Memory B cell (primary cell): ENCODE data around the gene TAS1R2.

ENCODE experiments used
- ATAC-seq: fragments of 150-1000 bp; cut with Tn5 transposase; 2 replicates; pipeline ENCODE4 v1.10.0; 2021; ENCODE audit warnings: low read depth, mild to moderate bottlenecking, moderate library complexity
- DNase-seq, 2 donors: peaks; one replicate each; pipeline ENCODE4 v3.0.0; 2022; ENCODE audit warnings: low spot score in 2 of 2
- H3K27ac Mint-ChIP-seq: one replicate; pipeline ENCODE4 v1.8.0; 2022; ENCODE audit warnings: mild to moderate bottlenecking, moderate library complexity, mixed read lengths
- H3K27me3 Mint-ChIP-seq: one replicate; pipeline ENCODE4 v1.8.0; 2022; ENCODE audit warnings: mixed read lengths
- H3K36me3 Mint-ChIP-seq: one replicate; pipeline ENCODE4 v1.8.0; 2022; ENCODE audit warnings: mild to moderate bottlenecking, mixed read lengths
- H3K4me1 Mint-ChIP-seq: one replicate; pipeline ENCODE4 v1.8.0; 2022; ENCODE audit warnings: mixed read lengths
- H3K4me3 Mint-ChIP-seq: one replicate; pipeline ENCODE4 v1.8.0; 2022; ENCODE audit warnings: mild to moderate bottlenecking, moderate library complexity, mixed read lengths
- H3K9me3 Mint-ChIP-seq: one replicate; pipeline ENCODE4 v1.8.0; 2022; ENCODE audit warnings: mixed read lengths

The TAS1R2 gene

GRCh38 chr1:18814874-18815531 lies 44.5 kb downstream of the TAS1R2 start:
- DNase-seq, result no peak
- Mint-ChIP-seq H3K36me3 (no peaks in the 10 kb centered on the region), H3K27me3 (peaks cover 27% of the 10 kb centered on the region), H3K9me3 (peaks cover 4% of the 10 kb centered on the region), H3K27ac (no peak overlapping the region), H3K4me3 (no peak overlapping the region), H3K4me1 (no peaks in the 10 kb centered on the region)
- no peak for ATAC-seq

DNA sequence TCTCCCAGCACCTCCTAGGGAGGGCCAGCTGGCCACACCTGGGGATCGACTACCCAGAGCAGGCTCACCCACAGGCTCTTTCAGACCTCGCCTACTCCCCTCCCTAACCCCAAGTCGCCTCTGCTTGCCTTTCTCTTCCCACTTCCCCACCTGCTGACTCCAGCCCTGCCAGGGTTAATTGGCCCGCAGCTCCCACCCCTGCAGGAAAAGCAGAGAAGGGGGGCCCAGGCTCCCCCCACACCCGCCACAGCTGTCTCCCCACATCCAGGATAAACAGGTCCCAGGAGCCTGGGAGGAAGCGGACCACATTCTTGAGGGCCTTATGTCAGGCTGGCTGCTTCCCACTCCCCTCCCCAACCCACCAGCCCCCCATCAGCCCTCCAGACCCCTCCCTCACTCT lies 45.0 kb downstream of the TAS1R2 start:
- no peaks in the 10 kb centered on the region for H3K4me1 Mint-ChIP-seq
- no peak overlapping the region for H3K4me3 Mint-ChIP-seq
- H3K9me3 Mint-ChIP-seq, result peaks cover 4% of the 10 kb centered on the region
- H3K36me3 Mint-ChIP-seq, result no peaks in the 10 kb centered on the region
- no peak for ATAC-seq
- no peak overlapping the region for H3K27ac Mint-ChIP-seq
- H3K27me3 Mint-ChIP-seq, result peaks cover 27% of the 10 kb centered on the region
- no peak for DNase-seq

DNA sequence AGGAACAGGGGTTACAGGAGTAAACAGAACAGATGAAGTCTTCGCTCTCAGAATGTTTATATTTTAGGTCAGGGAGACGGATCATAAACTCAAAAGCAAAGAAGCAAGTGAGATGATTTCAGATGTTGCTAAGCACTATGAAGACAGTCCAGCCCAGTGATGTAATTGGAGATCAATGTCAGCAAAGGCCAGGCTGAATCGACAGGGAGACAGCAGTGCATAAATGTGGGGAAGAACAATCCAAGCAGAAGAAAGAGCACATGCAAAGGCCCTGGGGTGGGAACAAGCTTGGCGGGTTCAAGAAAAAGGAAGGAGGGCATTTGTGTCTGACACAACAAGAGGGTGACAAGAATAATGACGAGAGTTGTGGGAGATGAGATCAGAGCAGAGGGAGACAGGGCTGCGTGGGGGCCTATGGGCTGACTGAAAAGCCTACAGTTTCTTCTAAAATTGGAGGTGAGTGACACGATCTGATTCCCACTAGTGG lies 47.0 kb downstream of the TAS1R2 start:
- ATAC-seq, result no peak
- no peaks in the 10 kb centered on the region for H3K4me1 Mint-ChIP-seq
- no peak for DNase-seq
- no peak overlapping the region for H3K27ac Mint-ChIP-seq
- peaks cover 4% of the 10 kb centered on the region for H3K9me3 Mint-ChIP-seq
- no peaks in the 10 kb centered on the region for H3K36me3 Mint-ChIP-seq
- H3K4me3 Mint-ChIP-seq, result no peak overlapping the region
- H3K27me3 Mint-ChIP-seq, result peaks cover 29% of the 10 kb centered on the region

DNA sequence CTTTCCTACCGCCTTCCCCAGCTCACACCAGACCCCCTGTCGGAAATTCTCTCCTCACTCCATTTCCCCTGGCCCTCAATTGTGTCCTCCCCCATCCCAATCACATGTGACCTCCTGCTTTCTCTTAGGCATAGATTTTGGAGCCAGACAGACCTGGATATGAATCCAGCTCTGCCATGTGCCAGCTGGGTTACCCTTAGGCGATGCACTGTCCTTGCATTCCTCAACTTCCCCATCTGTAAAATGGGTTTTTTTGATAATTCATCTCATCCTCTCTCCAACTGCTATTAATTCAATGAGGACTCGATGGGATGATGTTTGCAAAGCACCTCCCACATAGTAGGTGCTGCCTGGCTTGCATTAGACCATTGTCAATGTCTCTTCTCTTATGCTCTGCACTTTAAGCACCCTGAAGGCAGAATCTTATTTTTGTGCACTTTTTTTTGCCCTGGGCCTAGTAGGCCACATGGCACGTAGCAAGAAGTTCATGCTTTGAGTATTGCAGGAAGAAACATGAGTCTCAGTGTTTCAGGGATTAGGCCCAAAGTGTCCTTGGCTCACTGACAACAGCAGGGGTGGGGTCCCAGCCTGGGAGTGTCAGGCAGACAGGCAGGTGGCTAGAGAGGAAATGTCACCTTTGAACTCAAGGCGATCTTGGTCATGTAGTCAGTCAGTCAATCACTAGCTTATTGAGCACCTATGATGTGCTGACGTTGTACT lies 47.6 kb downstream of the TAS1R2 start:
- ATAC-seq (no peak), DNase-seq (no peak)
- Mint-ChIP-seq H3K27ac (no peak overlapping the region), H3K9me3 (peaks cover 4% of the 10 kb centered on the region), H3K36me3 (no peaks in the 10 kb centered on the region), H3K4me1 (no peaks in the 10 kb centered on the region), H3K4me3 (no peak overlapping the region), H3K27me3 (peaks cover 23% of the 10 kb centered on the region)

DNA sequence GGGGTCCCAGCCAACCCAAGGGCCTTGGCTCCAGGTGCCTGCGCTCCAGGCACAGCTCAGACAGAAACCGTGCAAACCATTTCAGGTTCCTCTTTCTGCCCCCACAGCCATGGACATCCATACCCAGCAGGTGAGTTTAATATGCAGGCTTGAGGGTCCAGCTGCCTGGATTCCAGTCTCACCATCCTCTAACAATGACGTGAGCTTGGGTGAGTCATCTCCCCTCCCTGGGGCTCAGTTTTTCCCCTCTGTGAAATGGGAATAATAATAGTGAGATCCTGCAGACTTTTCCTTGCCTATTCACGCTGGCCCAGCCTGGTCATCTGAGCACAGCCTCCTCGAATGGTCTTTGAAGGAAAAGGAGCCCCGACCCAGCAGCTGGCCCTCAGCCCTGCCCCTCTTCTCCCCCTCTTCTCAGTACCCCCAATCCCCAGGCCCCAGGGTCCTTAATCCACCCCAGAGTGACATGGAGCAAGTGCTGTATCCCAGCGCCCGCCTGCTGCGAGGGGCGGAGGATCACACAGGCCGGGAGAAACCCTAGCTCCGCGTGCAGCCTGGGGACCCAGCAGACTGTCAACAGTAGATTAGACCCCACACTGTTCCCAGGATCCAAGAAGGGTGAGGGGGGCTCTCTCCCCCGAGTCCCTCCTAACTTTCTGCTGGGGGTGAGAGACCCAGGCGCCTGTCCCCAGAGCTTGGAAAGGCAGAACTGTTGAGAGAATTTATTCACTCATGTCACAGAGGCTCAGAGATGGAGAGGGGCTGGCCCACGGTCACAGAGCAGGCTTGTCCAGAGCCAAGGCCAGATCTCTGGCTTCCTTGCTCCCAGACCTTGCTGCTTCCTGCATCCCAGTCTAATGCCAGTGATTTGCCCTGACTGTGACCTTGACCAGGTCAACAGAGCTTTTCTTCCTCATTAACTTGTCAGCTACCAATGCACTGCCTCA lies 49.2 kb downstream of the TAS1R2 start:
- ATAC-seq (no peak), DNase-seq (no peak)
- no peak overlapping the region for H3K27ac Mint-ChIP-seq
- no peaks in the 10 kb centered on the region for H3K4me1 Mint-ChIP-seq
- peaks cover 17% of the 10 kb centered on the region for H3K27me3 Mint-ChIP-seq
- no peak overlapping the region for H3K4me3 Mint-ChIP-seq
- H3K9me3 Mint-ChIP-seq, result peaks cover 4% of the 10 kb centered on the region
- no peaks in the 10 kb centered on the region for H3K36me3 Mint-ChIP-seq

DNA sequence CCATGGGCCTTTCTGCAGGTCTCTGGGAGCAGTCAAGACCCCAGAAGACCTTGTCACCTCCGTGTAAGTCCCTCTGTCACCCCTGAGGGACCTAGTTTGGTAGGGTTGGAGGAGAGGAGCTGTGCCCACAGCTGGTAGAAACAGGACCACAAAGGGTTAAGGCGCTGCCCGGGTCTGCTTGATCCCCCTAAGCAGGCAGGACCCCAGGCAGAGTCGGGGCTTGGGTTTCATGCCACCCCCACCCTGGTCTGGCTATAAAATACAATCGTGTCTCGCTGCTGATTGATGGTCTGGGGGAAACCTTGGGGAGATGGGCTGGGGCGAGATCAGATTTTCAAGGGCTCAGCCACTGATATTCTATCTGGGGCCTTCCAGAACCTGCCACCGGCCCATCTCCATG lies 50.9 kb downstream of the TAS1R2 start:
- ATAC-seq (no peak), DNase-seq (no peak)
- peaks cover 23% of the 10 kb centered on the region for H3K27me3 Mint-ChIP-seq
- no peaks in the 10 kb centered on the region for H3K36me3 Mint-ChIP-seq
- H3K4me1 Mint-ChIP-seq, result no peaks in the 10 kb centered on the region
- H3K4me3 Mint-ChIP-seq, result no peak overlapping the region
- no peak overlapping the region for H3K27ac Mint-ChIP-seq
- H3K9me3 Mint-ChIP-seq, result peaks cover 4% of the 10 kb centered on the region

- no peaks in the 10 kb centered on the region for H3K4me1 Mint-ChIP-seq
- ATAC-seq (no peak), DNase-seq (no peak)
- no peak overlapping the region for H3K27ac Mint-ChIP-seq
- H3K36me3 Mint-ChIP-seq, result no peaks in the 10 kb centered on the region
- peaks cover 22% of the 10 kb centered on the region for H3K27me3 Mint-ChIP-seq
- peaks cover 3% of the 10 kb centered on the region for H3K9me3 Mint-ChIP-seq
- H3K4me3 Mint-ChIP-seq, result no peak overlapping the region
Measured at GRCh38 chr1:18807334-18808063, 52.0 kb downstream of the TAS1R2 start.

- Mint-ChIP-seq H3K27ac (no peak overlapping the region), H3K4me3 (no peak overlapping the region), H3K36me3 (no peaks in the 10 kb centered on the region), H3K4me1 (no peaks in the 10 kb centered on the region), H3K27me3 (peaks cover 13% of the 10 kb centered on the region), H3K9me3 (no peaks in the 10 kb centered on the region)
- ATAC-seq (no peak), DNase-seq (no peak)
Measured at GRCh38 chr1:18805925-18806849, 53.3 kb downstream of the TAS1R2 start.

- DNase-seq (no peak), ATAC-seq (no peak)
- Mint-ChIP-seq H3K4me1 (no peaks in the 10 kb centered on the region), H3K27ac (no peak overlapping the region), H3K27me3 (peaks cover 13% of the 10 kb centered on the region), H3K9me3 (no peaks in the 10 kb centered on the region), H3K4me3 (no peak overlapping the region), H3K36me3 (no peaks in the 10 kb centered on the region)
Measured at GRCh38 chr1:18805150-18805879, 54.1 kb downstream of the TAS1R2 start.

DNA sequence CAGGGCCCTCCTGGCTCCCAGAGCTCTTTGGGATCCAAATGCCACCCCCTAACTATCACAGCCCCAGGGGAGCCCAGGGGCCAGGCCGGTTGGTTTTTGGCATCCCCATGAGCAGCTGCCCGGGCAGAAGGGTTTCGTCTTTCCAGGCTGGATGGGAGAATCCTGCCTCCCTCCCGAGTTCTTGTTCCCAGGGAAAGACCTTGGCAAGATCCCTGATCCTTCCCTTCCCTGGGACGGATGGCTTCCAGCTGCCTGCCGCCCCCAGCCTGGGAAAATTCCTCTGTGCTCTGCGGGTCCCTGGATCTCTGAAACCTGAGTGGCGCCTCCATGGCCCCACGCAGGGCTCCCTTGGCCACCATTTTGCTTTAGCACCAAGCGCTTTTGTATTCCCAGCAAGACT lies 55.6 kb downstream of the TAS1R2 start:
- Mint-ChIP-seq H3K27ac (no peak overlapping the region), H3K4me3 (no peak overlapping the region)
- no peak for ATAC-seq

DNA sequence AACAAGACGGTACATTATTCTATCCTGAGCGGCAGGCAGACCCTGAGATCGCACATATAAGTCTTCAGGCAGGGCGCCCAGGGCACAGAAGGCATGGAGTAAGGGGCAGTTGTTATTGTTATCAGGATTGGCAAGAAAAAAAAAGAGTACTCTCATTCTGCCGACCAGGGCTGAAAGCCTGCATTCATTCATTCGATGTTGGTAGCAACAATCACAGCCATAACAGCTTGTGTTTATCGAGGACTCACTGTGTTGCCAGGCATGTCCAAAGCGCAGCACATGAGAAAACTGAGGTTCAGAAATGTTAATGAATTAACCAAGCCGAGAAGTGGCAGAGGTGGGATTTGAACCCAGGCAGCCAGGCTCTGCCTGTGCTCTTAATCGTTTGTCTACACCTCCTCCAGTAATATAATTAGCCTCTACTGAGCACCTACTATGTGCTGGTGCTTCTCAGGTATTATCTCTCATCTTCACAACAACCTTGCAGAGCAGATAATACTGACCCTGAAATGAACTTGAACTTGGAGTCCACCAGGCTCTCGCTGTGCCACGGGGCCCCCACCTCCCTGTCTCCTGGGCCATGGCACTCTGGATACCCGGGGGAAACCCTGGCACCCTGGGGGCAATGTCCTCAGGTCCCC lies 56.2 kb downstream of the TAS1R2 start:
- Mint-ChIP-seq H3K27ac (no peak overlapping the region), H3K9me3 (no peaks in the 10 kb centered on the region), H3K36me3 (no peaks in the 10 kb centered on the region), H3K4me3 (no peak overlapping the region), H3K4me1 (no peaks in the 10 kb centered on the region), H3K27me3 (peaks cover 13% of the 10 kb centered on the region)
- DNase-seq, result no peak
- ATAC-seq, result no peak

More for the DNA sequence above, 55.6 kb downstream of the TAS1R2 start:
- DNase-seq, result no peak
- Mint-ChIP-seq H3K36me3 (no peaks in the 10 kb centered on the region), H3K27me3 (peaks cover 13% of the 10 kb centered on the region), H3K9me3 (no peaks in the 10 kb centered on the region), H3K4me1 (no peaks in the 10 kb centered on the region)

DNA sequence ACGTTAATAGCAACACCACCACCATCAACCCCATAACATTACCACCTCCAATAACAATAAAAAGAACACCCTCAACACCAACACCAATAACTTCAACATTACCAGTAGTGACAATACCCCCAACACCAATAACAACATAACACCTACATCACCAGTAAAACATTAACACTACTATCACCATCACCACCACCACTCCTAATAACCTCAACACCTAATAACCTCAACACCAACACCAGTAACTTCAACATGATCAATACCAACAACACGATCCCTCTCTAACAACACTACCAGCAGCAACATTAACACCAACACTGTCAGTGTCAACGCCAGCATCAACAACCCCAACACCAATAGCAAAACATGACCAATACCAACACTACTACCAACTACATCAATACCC lies 57.2 kb downstream of the TAS1R2 start:
- Mint-ChIP-seq H3K36me3 (no peaks in the 10 kb centered on the region), H3K4me1 (no peaks in the 10 kb centered on the region), H3K4me3 (no peak overlapping the region), H3K27ac (no peak overlapping the region), H3K9me3 (no peaks in the 10 kb centered on the region), H3K27me3 (peaks cover 7% of the 10 kb centered on the region)
- ATAC-seq (no peak), DNase-seq (no peak)
